ENCODE data around the gene NT5DC4.

The NT5DC4 gene

DNA sequence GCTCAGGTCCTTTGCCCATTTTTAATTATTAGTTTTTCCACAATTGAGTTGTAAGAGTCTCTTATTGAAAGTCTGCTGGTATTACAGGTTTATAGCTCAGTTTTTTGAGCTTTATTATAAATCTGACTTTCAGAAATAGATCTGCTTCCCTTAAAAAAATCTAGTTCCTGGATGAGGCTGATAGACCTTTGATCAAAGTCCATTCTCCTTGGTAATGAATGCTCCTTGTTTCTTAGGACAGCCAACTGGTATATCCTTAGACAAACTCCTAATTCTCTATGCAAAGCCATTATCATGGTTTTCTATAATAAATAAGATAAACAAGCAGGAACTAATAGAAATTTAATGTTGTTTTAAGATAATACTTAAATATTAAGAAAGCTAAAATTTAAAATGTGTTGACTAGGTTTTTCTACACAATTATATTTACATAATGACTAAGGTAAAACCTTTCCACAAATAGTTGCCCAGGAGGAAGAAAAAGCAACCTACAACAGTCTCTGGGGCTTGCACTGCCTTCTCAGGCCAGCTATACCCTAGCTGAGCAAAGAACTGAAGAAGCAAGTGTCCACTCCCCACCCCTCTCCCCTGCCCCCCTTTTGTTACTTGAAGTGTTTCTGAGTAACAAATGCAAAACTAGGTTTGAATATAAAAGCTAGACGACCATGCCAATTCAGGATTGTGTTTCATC is 16.9 kb downstream of the NT5DC4 start:
- H3K9ac ChIP-seq, result no peak overlapping the region
- no peaks in the 10 kb centered on the region for H3K9me3 ChIP-seq (ENCODE audit: control insufficient read depth, low read length)
- H3K27ac ChIP-seq, result no peak overlapping the region
- no peaks in the 10 kb centered on the region for H3K79me2 ChIP-seq
- H2AFZ ChIP-seq, result no peak overlapping the region
- no peaks in the 10 kb centered on the region for H3K27me3 ChIP-seq (ENCODE audit: control insufficient read depth, insufficient read depth, low read length)
- H3K36me3 ChIP-seq (ENCODE audit: control insufficient read depth, insufficient read depth, low read length), result no peaks in the 10 kb centered on the region
- TF ChIP-seq, protein P1, sequence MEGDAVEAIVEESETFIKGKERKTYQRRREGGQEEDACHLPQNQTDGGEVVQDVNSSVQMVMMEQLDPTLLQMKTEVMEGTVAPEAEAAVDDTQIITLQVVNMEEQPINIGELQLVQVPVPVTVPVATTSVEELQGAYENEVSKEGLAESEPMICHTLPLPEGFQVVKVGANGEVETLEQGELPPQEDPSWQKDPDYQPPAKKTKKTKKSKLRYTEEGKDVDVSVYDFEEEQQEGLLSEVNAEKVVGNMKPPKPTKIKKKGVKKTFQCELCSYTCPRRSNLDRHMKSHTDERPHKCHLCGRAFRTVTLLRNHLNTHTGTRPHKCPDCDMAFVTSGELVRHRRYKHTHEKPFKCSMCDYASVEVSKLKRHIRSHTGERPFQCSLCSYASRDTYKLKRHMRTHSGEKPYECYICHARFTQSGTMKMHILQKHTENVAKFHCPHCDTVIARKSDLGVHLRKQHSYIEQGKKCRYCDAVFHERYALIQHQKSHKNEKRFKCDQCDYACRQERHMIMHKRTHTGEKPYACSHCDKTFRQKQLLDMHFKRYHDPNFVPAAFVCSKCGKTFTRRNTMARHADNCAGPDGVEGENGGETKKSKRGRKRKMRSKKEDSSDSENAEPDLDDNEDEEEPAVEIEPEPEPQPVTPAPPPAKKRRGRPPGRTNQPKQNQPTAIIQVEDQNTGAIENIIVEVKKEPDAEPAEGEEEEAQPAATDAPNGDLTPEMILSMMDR (IDR thresholded peaks at IDR 0.05), result no peak
- peaks cover 9% of the 10 kb centered on the region for H3K4me1 ChIP-seq
- H3K4me2 ChIP-seq (ENCODE audit: low read length), result no peak overlapping the region
- H3K4me3 ChIP-seq (ENCODE audit: low read depth, low read length), result no peak overlapping the region

DNA sequence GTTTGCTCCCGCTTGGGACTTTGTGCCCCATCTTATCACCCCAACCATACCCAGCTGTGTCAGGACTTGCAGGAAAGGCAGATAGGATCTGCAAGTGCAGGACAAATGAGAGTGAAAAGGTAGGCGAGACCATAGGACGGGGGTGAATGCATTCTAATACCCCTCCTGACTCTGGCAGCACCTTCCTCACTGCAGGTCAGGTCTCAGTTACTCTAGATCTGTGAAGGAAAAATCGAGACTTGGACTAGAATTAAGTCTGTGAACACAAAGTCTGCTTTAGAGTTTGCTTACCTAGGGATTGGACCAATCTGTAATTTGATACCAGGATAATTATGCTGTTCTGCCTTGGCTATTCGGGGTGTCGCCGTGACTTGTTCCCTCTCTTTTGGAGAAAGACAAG is 19.7 kb downstream of the NT5DC4 start:
- H3K27ac ChIP-seq, result peak overlapping the region; percentile 22
- H3K4me1 ChIP-seq, result peaks cover 9% of the 10 kb centered on the region
- H3K9ac ChIP-seq, result no peak overlapping the region

DNA sequence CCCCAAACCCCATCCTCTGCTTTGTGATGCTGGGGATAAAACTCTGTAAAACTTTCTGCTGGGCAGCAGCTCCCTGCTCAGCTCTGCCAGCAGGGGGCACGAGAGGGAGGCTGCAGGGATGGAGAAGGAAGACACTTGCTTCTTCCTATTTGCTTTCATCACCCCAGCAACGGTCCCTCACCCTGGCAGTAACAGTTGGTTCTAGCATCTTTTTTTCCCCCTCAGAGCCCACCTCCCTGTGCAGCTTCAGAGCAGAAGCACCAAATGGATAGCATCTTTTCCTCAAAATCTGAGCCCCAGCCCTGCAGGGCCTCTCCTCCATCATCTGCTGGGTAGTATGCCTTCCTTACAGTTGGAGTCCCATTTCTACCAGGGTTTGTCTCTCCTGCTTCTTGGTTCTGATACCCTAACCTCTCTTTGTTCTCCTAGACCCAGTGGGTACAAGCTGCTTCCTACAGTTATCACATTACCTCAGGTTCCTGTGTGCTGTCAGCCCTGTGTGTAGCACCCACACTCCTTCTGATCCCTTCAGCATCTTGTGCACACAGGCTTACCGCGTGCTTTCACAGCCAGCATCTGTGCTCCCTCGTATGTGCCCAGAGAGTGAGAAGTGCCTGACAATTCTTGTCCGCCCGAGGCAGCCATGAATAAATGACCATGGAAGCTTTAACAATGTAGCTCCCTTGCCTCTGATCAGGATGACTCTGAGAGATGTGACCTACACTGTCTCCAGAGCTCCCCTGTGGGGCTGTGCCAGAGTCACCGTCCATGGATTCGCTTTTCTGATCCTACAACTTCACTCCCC is 29.1 kb downstream of the NT5DC4 start:
- TF ChIP-seq, protein P1 (IDR thresholded peaks at IDR 0.05), result peak; percentile 84
- Histone ChIP-seq H3K9me3 (ENCODE audit: control insufficient read depth, low read length) (no peaks in the 10 kb centered on the region), H3K9ac (no peak overlapping the region), H2AFZ (no peak overlapping the region), H3K4me3 (ENCODE audit: low read depth, low read length) (no peak overlapping the region), H3K4me1 (no peaks in the 10 kb centered on the region), H3K27me3 (ENCODE audit: control insufficient read depth, insufficient read depth, low read length) (no peaks in the 10 kb centered on the region), H3K36me3 (ENCODE audit: control insufficient read depth, insufficient read depth, low read length) (no peaks in the 10 kb centered on the region), H3K79me2 (no peaks in the 10 kb centered on the region), H3K27ac (no peak overlapping the region), H3K4me2 (ENCODE audit: low read length) (no peak overlapping the region)

More for the DNA sequence above, 19.7 kb downstream of the NT5DC4 start:
- no peaks in the 10 kb centered on the region for H3K79me2 ChIP-seq
- H2AFZ ChIP-seq, result peak overlapping the region; percentile 76
- no peaks in the 10 kb centered on the region for H3K9me3 ChIP-seq (ENCODE audit: control insufficient read depth, low read length)
- no peaks in the 10 kb centered on the region for H3K27me3 ChIP-seq (ENCODE audit: control insufficient read depth, insufficient read depth, low read length)
- H3K36me3 ChIP-seq (ENCODE audit: control insufficient read depth, insufficient read depth, low read length), result no peaks in the 10 kb centered on the region
- H3K4me3 ChIP-seq (ENCODE audit: low read depth, low read length), result no peak overlapping the region
- no peak overlapping the region for H3K4me2 ChIP-seq (ENCODE audit: low read length)
- TF ChIP-seq, protein P1 (IDR thresholded peaks at IDR 0.05), result no peak

DNA sequence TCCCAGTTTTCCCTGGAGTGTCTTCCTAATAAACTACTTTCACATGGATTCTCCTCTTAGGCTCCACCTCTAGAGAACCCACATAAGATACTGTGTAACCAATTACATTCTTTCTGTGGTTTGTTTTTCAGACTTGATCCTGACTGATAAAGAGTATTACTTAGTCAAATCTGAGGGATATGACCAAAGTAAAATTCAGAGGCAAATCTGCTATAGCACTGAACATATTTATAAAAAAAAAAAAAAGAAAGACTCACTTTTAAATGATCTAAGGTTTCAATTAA is 29.7 kb downstream of the NT5DC4 start:
- H3K27ac ChIP-seq, result no peak overlapping the region
- H3K9ac ChIP-seq, result no peak overlapping the region
- no peaks in the 10 kb centered on the region for H3K27me3 ChIP-seq (ENCODE audit: control insufficient read depth, insufficient read depth, low read length)

More for the DNA sequence above, 29.7 kb downstream of the NT5DC4 start:
- H3K36me3 ChIP-seq (ENCODE audit: control insufficient read depth, insufficient read depth, low read length), result no peaks in the 10 kb centered on the region
- no peak overlapping the region for H2AFZ ChIP-seq
- no peaks in the 10 kb centered on the region for H3K79me2 ChIP-seq
- no peaks in the 10 kb centered on the region for H3K9me3 ChIP-seq (ENCODE audit: control insufficient read depth, low read length)
- TF ChIP-seq, protein P1 (IDR thresholded peaks at IDR 0.05), result no peak
- H3K4me2 ChIP-seq (ENCODE audit: low read length), result no peak overlapping the region
- H3K4me1 ChIP-seq, result no peaks in the 10 kb centered on the region
- no peak overlapping the region for H3K4me3 ChIP-seq (ENCODE audit: low read depth, low read length)

Measured in parathyroid adenoma (tissue), 2 donors.